PC-9 (cell line): ENCODE data around the gene PCDHB2. TPM values are rescaled to one million over a fixed set of nuclear protein-coding genes. Genes with fewer than 3 reads are reported as not detected.
A peak's percentile ranks its signal among the peaks of the same experiment; 100 is the strongest.

Source experiments
- BruUV-seq: library from RNA; stranded (reverse); fragments of 400-500 nt; replicated peaks from 2 replicates; lab custom pipeline; 2021; lab: Mats Ljungman, UMichigan
- CTCF ChIA-PET: fragments of 300-600 bp; sonication (Branson Sonifier 250); formaldehyde crosslinking; loops from one replicate; lab custom pipeline; 2022; ENCODE audit warnings: antibody characterized with exemption; lab: Charles Lee
- POLR2A ChIA-PET: fragments of 300-600 bp; sonication (Branson Sonifier 250); formaldehyde crosslinking; loops from one replicate; lab custom pipeline; 2022; ENCODE audit warnings: antibody characterized with exemption; ENCODE audit not compliant: unreplicated experiment; lab: Charles Lee
- DNase-seq, 2 experiments: peaks; one replicate each; pipeline versions ENCODE4 v3.0.0 to v3.0.0-alpha.2; 2015 to 2022; ENCODE audit warnings: mixed read lengths in 1 of 2
- H2AFZ ChIP-seq: fragments of 200-600 bp; sonication (generic); 2 replicates; pipeline ENCODE4 v1.8.1; 2017; ENCODE audit warnings: antibody characterized with exemption
- H3F3A ChIP-seq: fragments of 200-600 bp; sonication (generic); 2 replicates; pipeline ENCODE4 v1.8.1; 2017; ENCODE audit warnings: antibody characterized with exemption, mild to moderate bottlenecking, low read depth; ENCODE audit not compliant: insufficient read depth
- H3K27ac ChIP-seq: fragments of 200-600 bp; sonication (generic); 2 replicates; pipeline ENCODE4 v1.6.1; 2016; ENCODE audit warnings: mixed run types
- H3K27me3 ChIP-seq: fragments of 200-600 bp; sonication (generic); 2 replicates; pipeline ENCODE4 v1.6.1; 2016; ENCODE audit warnings: low read depth, mixed run types; ENCODE audit not compliant: insufficient read depth
- H3K36me3 ChIP-seq: fragments of 200-600 bp; sonication (generic); 2 replicates; pipeline ENCODE4 v1.6.1; 2016; ENCODE audit warnings: low read depth, mixed run types
- H3K4me1 ChIP-seq: fragments of 200-600 bp; sonication (generic); replicated peaks from 2 replicates; pipeline ENCODE4 v1.6.1; 2016; ENCODE audit warnings: mixed run types; ENCODE audit not compliant: insufficient read depth
- H3K4me2 ChIP-seq: fragments of 200-600 bp; sonication (generic); 2 replicates; pipeline ENCODE4 v1.6.1; 2017; ENCODE audit warnings: mixed run types
- H3K4me3 ChIP-seq: fragments of 200-600 bp; sonication (generic); 2 replicates; pipeline ENCODE4 v1.6.1; 2016; ENCODE audit warnings: mixed run types
- H3K79me2 ChIP-seq: fragments of 200-600 bp; sonication (generic); 2 replicates; pipeline ENCODE4 v1.6.1; 2017; ENCODE audit warnings: low read depth, mixed run types
- H3K9me2 ChIP-seq: fragments of 200-600 bp; sonication (generic); 2 replicates; pipeline ENCODE4 v1.8.1; 2017; ENCODE audit warnings: mild to moderate bottlenecking; ENCODE audit not compliant: insufficient read depth
- H3K9me3 ChIP-seq: fragments of 200-600 bp; sonication (generic); 2 replicates; pipeline ENCODE4 v1.8.1; 2016; ENCODE audit warnings: low read depth; ENCODE audit not compliant: insufficient read depth
- H4K20me1 ChIP-seq: fragments of 200-600 bp; sonication (generic); 2 replicates; pipeline ENCODE4 v1.8.1; 2017; ENCODE audit not compliant: insufficient read depth
- EZH2 ChIP-seq: fragments of 200-600 bp; sonication (generic); IDR thresholded peaks from 2 replicates; pipeline ENCODE4 v1.8.0; 2017; ENCODE audit warnings: antibody characterized with exemption, low read depth
- intact Hi-C: fragments of 100-400 bp; cut with micrococcal nuclease; formaldehyde crosslinking; loops from one replicate; pipeline ENCODE4 v1.10.0; 2022; ENCODE audit not compliant: unreplicated experiment
- total RNA-seq: library from RNA; stranded (reverse); gene quantifications from 2 replicates; pipeline ENCODE4 v1.2.3, GENCODE V29; 2021
- TF ChIP-seq, protein P1 (sequence below): fragments of 200-600 bp; sonication (generic); conservative IDR thresholded peaks from 2 replicates; pipeline ENCODE4 v1.6.1; 2017; ENCODE audit warnings: mixed run types, antibody characterized with exemption, mild to moderate bottlenecking, moderate library complexity

Gene PCDHB2
- total RNA-seq, 1 experiment from 2014 or later, result 4.0 TPM

DNA sequence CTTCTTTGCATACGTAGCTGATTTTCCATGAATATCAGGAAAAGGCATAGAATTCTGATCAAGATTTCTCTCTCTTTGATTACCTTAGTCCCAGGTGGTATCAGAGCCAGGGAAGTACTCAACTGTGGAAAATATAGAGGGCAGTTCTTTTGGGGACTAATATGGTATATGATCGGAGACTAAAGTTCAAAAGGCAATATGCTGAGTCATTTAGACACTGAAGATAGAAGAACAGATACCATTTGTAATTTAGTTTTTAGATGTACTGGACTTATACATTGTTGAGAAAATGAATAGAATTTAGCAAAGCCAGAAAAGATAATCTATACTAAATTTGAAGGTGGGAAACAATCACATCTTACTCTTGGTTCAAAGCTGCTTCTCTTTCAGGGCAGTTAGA lies 10.9 kb downstream of the PCDHB2 start:
- Histone ChIP-seq H3K36me3 (no peaks in the 10 kb centered on the region), H3K27ac (no peak overlapping the region), H3K4me2 (no peak overlapping the region), H3K79me2 (no peaks in the 10 kb centered on the region), H3K9me2 (no peaks in the 10 kb centered on the region), H3K9me3 (0 out of 2 replicates have a peak, but pooled peaks cover 3% of the 10 kb centered on the region), H3F3A (no peaks in the 10 kb centered on the region), H3K4me3 (no peak overlapping the region), H4K20me1 (no peaks in the 10 kb centered on the region), H3K27me3 (no peaks in the 10 kb centered on the region), H3K4me1 (no peaks in the 10 kb centered on the region), H2AFZ (no peak overlapping the region)
- BruUV-seq, result no TSS peak
- no peak for DNase-seq
- ChIA-PET POLR2A (no interaction called here), CTCF (interaction anchor here (0.6 kb wide), 1 partner anchor 23 kb away, joined by 6 read pairs; no protein-coding TSS in a partner anchor)
- intact Hi-C loops, result no loop called here
- TF ChIP-seq, protein P1, sequence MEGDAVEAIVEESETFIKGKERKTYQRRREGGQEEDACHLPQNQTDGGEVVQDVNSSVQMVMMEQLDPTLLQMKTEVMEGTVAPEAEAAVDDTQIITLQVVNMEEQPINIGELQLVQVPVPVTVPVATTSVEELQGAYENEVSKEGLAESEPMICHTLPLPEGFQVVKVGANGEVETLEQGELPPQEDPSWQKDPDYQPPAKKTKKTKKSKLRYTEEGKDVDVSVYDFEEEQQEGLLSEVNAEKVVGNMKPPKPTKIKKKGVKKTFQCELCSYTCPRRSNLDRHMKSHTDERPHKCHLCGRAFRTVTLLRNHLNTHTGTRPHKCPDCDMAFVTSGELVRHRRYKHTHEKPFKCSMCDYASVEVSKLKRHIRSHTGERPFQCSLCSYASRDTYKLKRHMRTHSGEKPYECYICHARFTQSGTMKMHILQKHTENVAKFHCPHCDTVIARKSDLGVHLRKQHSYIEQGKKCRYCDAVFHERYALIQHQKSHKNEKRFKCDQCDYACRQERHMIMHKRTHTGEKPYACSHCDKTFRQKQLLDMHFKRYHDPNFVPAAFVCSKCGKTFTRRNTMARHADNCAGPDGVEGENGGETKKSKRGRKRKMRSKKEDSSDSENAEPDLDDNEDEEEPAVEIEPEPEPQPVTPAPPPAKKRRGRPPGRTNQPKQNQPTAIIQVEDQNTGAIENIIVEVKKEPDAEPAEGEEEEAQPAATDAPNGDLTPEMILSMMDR, result no peak
- no peak for TF ChIP-seq EZH2

DNA sequence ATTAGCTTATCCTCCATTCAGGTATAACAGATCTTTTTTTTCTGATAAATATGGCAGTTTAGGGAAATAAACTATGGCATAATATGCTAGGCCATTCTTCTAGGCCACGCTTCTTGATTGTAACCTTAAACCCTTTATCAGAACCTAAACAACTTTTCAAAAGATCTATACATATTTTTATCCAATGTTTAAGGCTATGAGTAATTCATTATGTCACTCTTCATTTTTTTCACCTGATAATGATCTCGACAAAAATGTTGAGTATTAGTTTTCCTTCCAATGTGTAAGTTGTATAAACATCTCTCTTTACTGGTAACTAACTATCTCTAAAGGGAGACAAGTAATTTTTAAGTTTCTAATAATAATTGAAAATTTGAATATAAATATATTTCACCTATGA lies 24.8 kb downstream of the PCDHB2 start:
- H3K4me1 ChIP-seq, result no peaks in the 10 kb centered on the region
- H3K9me3 ChIP-seq, result 0 out of 2 replicates have a peak, but pooled peaks cover 4% of the 10 kb centered on the region
- no TSS peak for BruUV-seq
- H3K27me3 ChIP-seq, result no peaks in the 10 kb centered on the region
- H2AFZ ChIP-seq, result no peak overlapping the region
- DNase-seq, result no peak
- intact Hi-C loops, result no loop called here
- CTCF ChIA-PET, result no interaction called here
- H3K79me2 ChIP-seq, result no peaks in the 10 kb centered on the region
- H3K4me3 ChIP-seq, result no peak overlapping the region
- H3K4me2 ChIP-seq, result no peak overlapping the region
- no peaks in the 10 kb centered on the region for H4K20me1 ChIP-seq
- H3K36me3 ChIP-seq, result no peaks in the 10 kb centered on the region
- no peak for TF ChIP-seq EZH2
- TF ChIP-seq, protein P1, result no peak
- H3F3A ChIP-seq, result no peaks in the 10 kb centered on the region
- POLR2A ChIA-PET, result no interaction called here
- no peaks in the 10 kb centered on the region for H3K9me2 ChIP-seq
- H3K27ac ChIP-seq, result no peak overlapping the region

DNA sequence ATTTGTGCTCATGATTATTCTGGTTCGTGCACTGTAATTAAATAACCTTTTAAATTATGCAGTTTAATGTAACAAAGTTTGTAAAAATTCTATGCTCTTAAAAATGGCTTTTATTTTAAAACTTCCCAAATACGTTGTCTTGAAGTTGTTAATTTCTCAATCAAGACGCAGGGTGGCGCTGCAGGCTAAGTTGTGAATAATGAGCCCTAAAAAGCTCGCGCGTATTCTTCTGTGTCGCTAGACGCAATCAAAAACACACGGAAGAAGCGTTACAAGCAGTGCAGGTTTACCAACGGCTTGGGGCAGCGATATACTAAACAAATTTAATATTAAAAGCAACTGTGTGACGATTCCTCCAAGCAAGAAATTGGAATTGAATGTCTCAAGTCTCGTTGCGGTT lies 27.1 kb downstream of the PCDHB2 start, which contains the start of gene PCDHB4:
TSS of gene PCDHB4 (plus strand) at position 256 of the 400 bp plus-strand sequence. CDS start 181 bp downstream, outside the sequence.
- no peaks in the 10 kb centered on the region for H3K79me2 ChIP-seq
- peak within 1 kb of the TSS; percentile 39; the same call in 1 of the 2 replicates for H2AFZ ChIP-seq
- no peak within 1 kb of the TSS for H3K4me3 ChIP-seq
- no peak within 1 kb of the TSS for H3K27ac ChIP-seq
- ChIA-PET POLR2A (no interaction called here), CTCF (no interaction called here)
- H3K4me2 ChIP-seq, result no peak within 1 kb of the TSS
- DNase-seq, result no peak
- H3K4me1 ChIP-seq, result no peaks in the 10 kb centered on the region
- no peaks in the 10 kb centered on the region for H3K9me2 ChIP-seq
- intact Hi-C loops, result no loop called here
- 0 out of 2 replicates have a peak, but pooled peaks cover 3% of the 10 kb centered on the region for H3K9me3 ChIP-seq
- H4K20me1 ChIP-seq, result no peaks in the 10 kb centered on the region
- H3K36me3 ChIP-seq, result no peaks in the 10 kb centered on the region
- no peaks in the 10 kb centered on the region for H3F3A ChIP-seq
- no peak for TF ChIP-seq EZH2
- TF ChIP-seq, protein P1, result peak; percentile 38; the same call in 1 of the 2 replicates
- no peaks in the 10 kb centered on the region for H3K27me3 ChIP-seq
- BruUV-seq, result no TSS peak
